Panc1 (cell line): ENCODE data around the gene MTAP.

ENCODE experiments used
- CTCF ChIP-seq: fragments of 450-650 bp; IDR thresholded peaks from 2 replicates; pipeline ENCODE4 v1.5.1; 2017; ENCODE audit warnings: mild to moderate bottlenecking
- POLR2AphosphoS5 ChIP-seq: IDR thresholded peaks from 2 replicates; pipeline ENCODE4 v1.6.1; 2012; ENCODE audit warnings: mild to moderate bottlenecking, low read depth, low read length, moderate library complexity
- REST ChIP-seq, 2 experiments: IDR thresholded peaks; 2 replicates each; pipeline ENCODE4 v1.6.1; 2011 to 2012; ENCODE audit warnings: low read depth in 2 of 2, control low read depth in 1 of 2, low read length in 1 of 2, mild to moderate bottlenecking in 1 of 2, moderate library complexity in 1 of 2; ENCODE audit not compliant: insufficient read depth in 1 of 2
- SIN3A ChIP-seq: IDR thresholded peaks from 2 replicates; pipeline ENCODE4 v1.6.1; 2012; ENCODE audit warnings: low read depth, mild to moderate bottlenecking, low read length, moderate library complexity, borderline replicate concordance; ENCODE audit not compliant: insufficient read depth
- TCF7L2 ChIP-seq: IDR thresholded peaks from 2 replicates; pipeline ENCODE4 v1.6.1; 2011; ENCODE audit warnings: mild to moderate bottlenecking, low read depth, low read length, inconsistent platforms

DNA sequence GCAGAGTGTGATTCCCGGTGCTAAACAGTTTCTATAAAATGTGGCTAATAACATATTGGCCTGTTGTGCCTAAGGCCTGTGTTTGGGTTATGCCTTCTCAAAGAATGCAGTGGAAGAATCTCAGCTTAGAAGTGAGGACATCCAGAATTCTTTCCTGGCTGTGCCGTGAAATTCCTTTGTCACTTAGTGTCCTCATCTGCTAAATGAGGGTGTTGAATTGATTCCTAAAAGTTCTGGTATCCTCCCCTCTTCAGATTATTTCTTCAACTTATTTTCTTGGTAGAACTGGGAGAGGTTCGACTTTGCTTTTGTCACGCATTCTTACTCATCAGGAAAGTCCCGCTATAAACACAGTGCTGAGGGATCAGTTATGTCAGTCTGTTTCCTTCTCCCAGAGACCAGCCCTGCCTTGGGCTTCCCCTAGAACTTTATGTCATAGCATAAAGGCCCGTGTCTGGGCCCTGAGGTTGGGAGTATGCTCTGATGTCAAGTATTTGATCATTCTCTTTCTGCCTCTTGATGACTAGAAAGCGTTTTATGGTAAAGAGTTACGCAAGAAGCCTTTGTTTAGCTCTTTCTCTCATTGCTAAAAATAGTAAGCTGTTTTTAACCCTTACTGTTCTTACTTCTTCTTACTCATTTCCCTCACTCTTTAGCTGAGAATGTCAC, 29.5 kb downstream of the MTAP start:
- TF ChIP-seq CTCF (no peak), SIN3A (no peak), POLR2AphosphoS5 (no peak), REST (IDR thresholded peaks at IDR 0.05; ENCODE audit: insufficient read depth in 1 of 2, low read depth in 2 of 2, low read length in 1 of 2) (no peak), TCF7L2 (no peak)
